ENCODE data around the gene TTLL3.

The TTLL3 gene

GRCh38 chr3:9806688-9807589 is 3.1 kb upstream of the TTLL3 start:
- DNase-seq (ENCODE audit: low read depth in 2 of 2), result no peak

GRCh38 chr3:9807981-9808344 is 2.1 kb upstream of the TTLL3 start:
- DNase-seq (ENCODE audit: low read depth in 2 of 2), result no peak

GRCh38 chr3:9808345-9809037 is 1.6 kb upstream of the TTLL3 start:
- DNase-seq (ENCODE audit: low read depth in 2 of 2), result peak; percentile 34 to 40

- DNase-seq (ENCODE audit: low read depth in 2 of 2), result no peak
These were observed 835 bp upstream of the TTLL3 start for GRCh38 chr3:9809239-9809614.

- no peak for DNase-seq (ENCODE audit: low read depth in 2 of 2)
These were observed 340 bp downstream of the TTLL3 start for GRCh38 chr3:9810433-9810770.

- DNase-seq (ENCODE audit: low read depth in 2 of 2), result no peak
These were observed 784 bp downstream of the TTLL3 start for GRCh38 chr3:9810846-9811245.

GRCh38 chr3:9812870-9813483 is 2.9 kb downstream of the TTLL3 start:
- DNase-seq (ENCODE audit: low read depth in 2 of 2), result no peak

- no peak for DNase-seq (ENCODE audit: low read depth in 2 of 2)
These were observed 5.9 kb downstream of the TTLL3 start for GRCh38 chr3:9815986-9816385.

GRCh38 chr3:9817436-9817835 is 7.4 kb downstream of the TTLL3 start:
- DNase-seq (ENCODE audit: low read depth in 2 of 2), result no peak

GRCh38 chr3:9818666-9819335 is 8.7 kb downstream of the TTLL3 start:
- no peak for DNase-seq (ENCODE audit: low read depth in 2 of 2)

- DNase-seq (ENCODE audit: low read depth in 2 of 2), result no peak
These were observed 10.5 kb downstream of the TTLL3 start for GRCh38 chr3:9820543-9820942.

GRCh38 chr3:9820946-9821345 is 10.9 kb downstream of the TTLL3 start:
- DNase-seq (ENCODE audit: low read depth in 2 of 2), result no peak

- no peak for DNase-seq (ENCODE audit: low read depth in 2 of 2)
These were observed 15.5 kb downstream of the TTLL3 start for GRCh38 chr3:9825451-9826040.

- no peak for DNase-seq (ENCODE audit: low read depth in 2 of 2)
These were observed 16.9 kb downstream of the TTLL3 start for GRCh38 chr3:9826815-9827573.

- DNase-seq (ENCODE audit: low read depth in 2 of 2), result no peak
These were observed 19.0 kb downstream of the TTLL3 start for GRCh38 chr3:9828801-9829755.

GRCh38 chr3:9831253-9831652 is 21.2 kb downstream of the TTLL3 start:
- DNase-seq (ENCODE audit: low read depth in 2 of 2), result no peak

- DNase-seq (ENCODE audit: low read depth in 2 of 2), result no peak
These were observed 23.0 kb downstream of the TTLL3 start for GRCh38 chr3:9833078-9833477.

GRCh38 chr3:9834520-9835380 is 24.7 kb downstream of the TTLL3 start:
- no peak for DNase-seq (ENCODE audit: low read depth in 2 of 2)
